Peyer's patch (tissue), 4 donors: Measurements from ENCODE around the gene WTIP.

Experiments used
- POLR2A ChIP-seq, 2 donors: fragments of 450-650 bp; IDR thresholded peaks; one replicate each; pipeline ENCODE4 v1.5.1; 2017; ENCODE audit warnings: antibody characterized with exemption in 2 of 2, mild to moderate bottlenecking in 2 of 2, moderate library complexity in 2 of 2
- TF ChIP-seq, protein P1 (sequence below), 6 experiments: fragments of 450-650 bp in 4 of 6; fragments of 200-600 bp in 2 of 6; sonication (generic) in 1 of 6; IDR thresholded peaks; one replicate each; pipeline ENCODE4 v1.5.1; 2017 to 2019; ENCODE audit warnings: antibody characterized with exemption in 6 of 6, mild to moderate bottlenecking in 3 of 6, moderate library complexity in 1 of 6

DNA sequence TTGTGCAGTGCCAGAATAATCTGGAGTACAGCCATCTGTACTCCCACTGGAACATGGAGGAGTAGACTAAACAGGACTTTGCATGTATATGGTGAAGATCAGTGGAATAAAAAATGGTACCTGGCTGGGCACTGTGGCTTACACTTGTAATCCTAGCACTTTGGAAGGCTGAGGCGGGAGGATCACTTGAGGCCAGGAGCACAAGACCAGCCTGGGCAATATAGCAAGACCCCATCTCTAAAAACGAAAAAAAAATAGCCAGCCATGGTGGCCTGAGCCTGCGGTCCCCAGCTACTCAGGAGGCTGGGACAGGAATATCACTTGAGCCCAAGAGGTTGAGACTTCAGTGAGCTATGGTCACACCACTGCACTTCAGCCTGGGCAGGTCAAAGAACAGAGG, 33.4 kb upstream of the WTIP start:
- TF ChIP-seq, protein P1, sequence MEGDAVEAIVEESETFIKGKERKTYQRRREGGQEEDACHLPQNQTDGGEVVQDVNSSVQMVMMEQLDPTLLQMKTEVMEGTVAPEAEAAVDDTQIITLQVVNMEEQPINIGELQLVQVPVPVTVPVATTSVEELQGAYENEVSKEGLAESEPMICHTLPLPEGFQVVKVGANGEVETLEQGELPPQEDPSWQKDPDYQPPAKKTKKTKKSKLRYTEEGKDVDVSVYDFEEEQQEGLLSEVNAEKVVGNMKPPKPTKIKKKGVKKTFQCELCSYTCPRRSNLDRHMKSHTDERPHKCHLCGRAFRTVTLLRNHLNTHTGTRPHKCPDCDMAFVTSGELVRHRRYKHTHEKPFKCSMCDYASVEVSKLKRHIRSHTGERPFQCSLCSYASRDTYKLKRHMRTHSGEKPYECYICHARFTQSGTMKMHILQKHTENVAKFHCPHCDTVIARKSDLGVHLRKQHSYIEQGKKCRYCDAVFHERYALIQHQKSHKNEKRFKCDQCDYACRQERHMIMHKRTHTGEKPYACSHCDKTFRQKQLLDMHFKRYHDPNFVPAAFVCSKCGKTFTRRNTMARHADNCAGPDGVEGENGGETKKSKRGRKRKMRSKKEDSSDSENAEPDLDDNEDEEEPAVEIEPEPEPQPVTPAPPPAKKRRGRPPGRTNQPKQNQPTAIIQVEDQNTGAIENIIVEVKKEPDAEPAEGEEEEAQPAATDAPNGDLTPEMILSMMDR (IDR thresholded peaks at IDR 0.05): no peak
- TF ChIP-seq POLR2A (IDR thresholded peaks at IDR 0.05): no peak
